WTC11 (cell line): ENCODE data around the gene TCF7L2. TPM values are rescaled to one million over a fixed set of nuclear protein-coding genes. Genes with fewer than 3 reads are reported as not detected.

Experiments used
- ATAC-seq: fragments of 200-7000 bp; cut with Tn5 transposase; 2 replicates; pipeline ENCODE4 v1.10.0; 2021; ENCODE audit warnings: mild to moderate bottlenecking, moderate library complexity
- CTCF ChIA-PET: fragments of 300-600 bp; sonication (Branson Sonifier 250); formaldehyde crosslinking; loops from one replicate; lab custom pipeline; 2021; ENCODE audit warnings: antibody characterized with exemption; lab: Charles Lee
- POLR2A ChIA-PET: fragments of 350-600 bp; sonication (Branson Sonifier 250); formaldehyde crosslinking; loops from one replicate; lab custom pipeline; 2021; ENCODE audit warnings: antibody characterized with exemption; lab: Charles Lee
- DNase-seq: peaks from one replicate; pipeline ENCODE4 v3.0.0; 2021; ENCODE audit warnings: low spot score
- H3K27ac Mint-ChIP-seq: 2 replicates; pipeline ENCODE4 v1.8.0; 2021; ENCODE audit warnings: mixed read lengths
- H3K27me3 Mint-ChIP-seq: 2 replicates; pipeline ENCODE4 v1.8.0; 2021; ENCODE audit warnings: low read depth, mild to moderate bottlenecking, moderate library complexity, mixed read lengths
- H3K36me3 Mint-ChIP-seq: 2 replicates; pipeline ENCODE4 v1.8.0; 2021; ENCODE audit warnings: mixed read lengths
- H3K4me1 Mint-ChIP-seq: 2 replicates; pipeline ENCODE4 v1.8.0; 2022; ENCODE audit warnings: mixed read lengths
- H3K4me3 Mint-ChIP-seq: 2 replicates; pipeline ENCODE4 v1.8.0; 2021; ENCODE audit warnings: mild to moderate bottlenecking, moderate library complexity, mixed read lengths
- H3K9me3 Mint-ChIP-seq: 2 replicates; pipeline ENCODE4 v1.8.0; 2021; ENCODE audit warnings: mixed read lengths
- CBFB ChIP-seq: sonication (generic); formaldehyde crosslinking; IDR thresholded peaks from 2 replicates; pipeline ENCODE4 v1.8.1; 2022; ENCODE audit warnings: mild to moderate bottlenecking, low read depth, missing genetic modification reagents
- CREM ChIP-seq: sonication (generic); formaldehyde crosslinking; IDR thresholded peaks from 2 replicates; pipeline ENCODE4 v1.8.1; 2022; ENCODE audit warnings: mild to moderate bottlenecking, missing genetic modification reagents, moderate library complexity
- FOXP1 ChIP-seq: sonication (generic); formaldehyde crosslinking; IDR thresholded peaks from 2 replicates; pipeline ENCODE4 v1.8.0; 2022; ENCODE audit warnings: missing genetic modification reagents, mild to moderate bottlenecking, moderate library complexity, borderline replicate concordance
- JUN ChIP-seq: sonication (generic); formaldehyde crosslinking; IDR thresholded peaks from 2 replicates; pipeline ENCODE4 v1.8.0; 2023; ENCODE audit warnings: mild to moderate bottlenecking, missing genetic modification reagents
- NFE2L1 ChIP-seq: sonication (generic); formaldehyde crosslinking; IDR thresholded peaks from 2 replicates; pipeline ENCODE4 v1.8.1; 2023; ENCODE audit warnings: missing genetic modification reagents
- RORB ChIP-seq: fragments of 250-450 bp; sonication (Bioruptor Pico); IDR thresholded peaks from 2 replicates; pipeline ENCODE4 v1.9.0; 2021; ENCODE audit warnings: mild to moderate bottlenecking
- ZNF232 ChIP-seq: sonication (generic); formaldehyde crosslinking; IDR thresholded peaks from 2 replicates; pipeline ENCODE4 v1.8.0; 2022; ENCODE audit warnings: mild to moderate bottlenecking, missing genetic modification reagents
- ZNF263 ChIP-seq: sonication (generic); formaldehyde crosslinking; IDR thresholded peaks from 2 replicates; pipeline ENCODE4 v1.8.1; 2022; ENCODE audit warnings: low read depth, mild to moderate bottlenecking, moderate library complexity, missing genetic modification reagents
- ZNF317 ChIP-seq: sonication (generic); formaldehyde crosslinking; IDR thresholded peaks from 2 replicates; pipeline ENCODE4 v1.8.1; 2023; ENCODE audit warnings: low read depth, mild to moderate bottlenecking, moderate library complexity, missing genetic modification reagents, borderline replicate concordance
- ZNF416 ChIP-seq: fragments of 250-450 bp; sonication (Bioruptor Pico); IDR thresholded peaks from 2 replicates; pipeline ENCODE4 v1.9.0; 2021; ENCODE audit warnings: mild to moderate bottlenecking, inconsistent platforms
- ZNF423 ChIP-seq: fragments of 250-450 bp; sonication (Bioruptor Pico); IDR thresholded peaks from 2 replicates; pipeline ENCODE4 v2.1.2; 2022; ENCODE audit warnings: mild to moderate bottlenecking, moderate library complexity
- total RNA-seq: library from RNA; stranded (reverse); gene quantifications from 3 replicates; pipeline ENCODE4 v1.2.3, GENCODE V29; 2021
- TF ChIP-seq, protein P1 (sequence below): fragments of 250-450 bp; sonication (Bioruptor Pico); IDR thresholded peaks from 2 replicates; pipeline ENCODE4 v1.8.0; 2021; ENCODE audit warnings: mild to moderate bottlenecking
- TF ChIP-seq, protein P2 (sequence below): sonication (generic); formaldehyde crosslinking; IDR thresholded peaks from 2 replicates; pipeline ENCODE4 v1.8.0; 2022; ENCODE audit warnings: missing genetic modification reagents
- TF ChIP-seq, protein P3 (sequence below): sonication (generic); formaldehyde crosslinking; IDR thresholded peaks from 2 replicates; pipeline ENCODE4 v1.8.0; 2023; ENCODE audit warnings: mild to moderate bottlenecking, missing genetic modification reagents
- TF ChIP-seq, protein P4 (sequence below): sonication (generic); formaldehyde crosslinking; IDR thresholded peaks from 2 replicates; pipeline ENCODE4 v1.8.1; 2023; ENCODE audit warnings: mild to moderate bottlenecking, missing genetic modification reagents, moderate library complexity

Gene TCF7L2
- total RNA-seq, 1 experiment from 2014 or later, result 44.5 TPM

DNA sequence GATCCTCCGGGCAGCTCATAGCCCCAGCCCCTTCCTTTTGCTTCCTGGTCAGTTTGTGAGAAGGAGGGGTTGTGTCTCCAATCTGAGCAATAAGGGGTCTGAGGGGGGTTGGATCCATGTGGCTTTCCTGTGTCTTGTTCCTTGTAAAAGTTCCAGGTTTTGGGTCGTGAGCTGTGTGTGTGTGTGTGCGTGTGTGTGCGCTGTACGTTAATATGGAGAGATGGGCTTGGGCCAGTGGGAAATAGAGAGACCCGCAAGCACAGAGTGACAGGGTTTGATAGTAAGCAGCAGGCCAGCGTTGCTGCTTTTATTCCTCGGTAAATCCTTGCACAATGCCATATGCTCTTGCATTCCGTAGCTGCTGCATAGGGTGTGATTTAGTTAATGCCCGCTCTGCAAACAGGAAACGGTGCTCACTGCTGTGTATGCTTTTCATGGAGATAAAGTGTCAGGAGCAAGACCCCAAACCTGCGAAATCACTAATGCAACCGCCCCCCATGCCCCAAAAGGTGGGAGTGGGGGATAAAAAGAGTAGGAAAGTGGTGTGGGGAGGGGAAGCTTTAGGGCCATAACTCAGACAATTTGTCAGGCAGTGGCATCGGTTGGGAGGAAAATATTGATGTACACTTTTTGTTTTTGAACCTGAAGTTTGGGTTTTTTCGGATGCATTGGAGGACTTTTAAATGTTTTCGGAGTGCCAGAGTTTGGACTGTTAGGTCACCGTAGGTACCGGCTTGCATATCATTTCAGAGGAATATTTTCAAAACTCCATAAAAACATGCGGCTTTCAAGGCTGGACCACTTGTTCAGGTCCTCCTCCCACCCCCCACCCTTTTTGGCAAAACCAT, 108.7 kb downstream of the TCF7L2 start:
- DNase-seq, result no peak
- H3K4me1 Mint-ChIP-seq, result peaks cover 32% of the 10 kb centered on the region
- no peaks in the 10 kb centered on the region for H3K9me3 Mint-ChIP-seq
- no peak overlapping the region for H3K4me3 Mint-ChIP-seq
- TF ChIP-seq RORB (no peak), NFE2L1 (CRISPR knock-in tag) (0 out of 2 replicates have a peak, but pooled peaks have one; percentile 10), ZNF416 (CRISPR knock-in tag) (no peak), CREM (no peak), ZNF232 (no peak), JUN (CRISPR knock-in tag) (no peak)
- TF ChIP-seq, protein P1, sequence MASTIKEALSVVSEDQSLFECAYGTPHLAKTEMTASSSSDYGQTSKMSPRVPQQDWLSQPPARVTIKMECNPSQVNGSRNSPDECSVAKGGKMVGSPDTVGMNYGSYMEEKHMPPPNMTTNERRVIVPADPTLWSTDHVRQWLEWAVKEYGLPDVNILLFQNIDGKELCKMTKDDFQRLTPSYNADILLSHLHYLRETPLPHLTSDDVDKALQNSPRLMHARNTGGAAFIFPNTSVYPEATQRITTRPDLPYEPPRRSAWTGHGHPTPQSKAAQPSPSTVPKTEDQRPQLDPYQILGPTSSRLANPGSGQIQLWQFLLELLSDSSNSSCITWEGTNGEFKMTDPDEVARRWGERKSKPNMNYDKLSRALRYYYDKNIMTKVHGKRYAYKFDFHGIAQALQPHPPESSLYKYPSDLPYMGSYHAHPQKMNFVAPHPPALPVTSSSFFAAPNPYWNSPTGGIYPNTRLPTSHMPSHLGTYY (CRISPR knock-in tag), result no peak
- TF ChIP-seq, protein P2, sequence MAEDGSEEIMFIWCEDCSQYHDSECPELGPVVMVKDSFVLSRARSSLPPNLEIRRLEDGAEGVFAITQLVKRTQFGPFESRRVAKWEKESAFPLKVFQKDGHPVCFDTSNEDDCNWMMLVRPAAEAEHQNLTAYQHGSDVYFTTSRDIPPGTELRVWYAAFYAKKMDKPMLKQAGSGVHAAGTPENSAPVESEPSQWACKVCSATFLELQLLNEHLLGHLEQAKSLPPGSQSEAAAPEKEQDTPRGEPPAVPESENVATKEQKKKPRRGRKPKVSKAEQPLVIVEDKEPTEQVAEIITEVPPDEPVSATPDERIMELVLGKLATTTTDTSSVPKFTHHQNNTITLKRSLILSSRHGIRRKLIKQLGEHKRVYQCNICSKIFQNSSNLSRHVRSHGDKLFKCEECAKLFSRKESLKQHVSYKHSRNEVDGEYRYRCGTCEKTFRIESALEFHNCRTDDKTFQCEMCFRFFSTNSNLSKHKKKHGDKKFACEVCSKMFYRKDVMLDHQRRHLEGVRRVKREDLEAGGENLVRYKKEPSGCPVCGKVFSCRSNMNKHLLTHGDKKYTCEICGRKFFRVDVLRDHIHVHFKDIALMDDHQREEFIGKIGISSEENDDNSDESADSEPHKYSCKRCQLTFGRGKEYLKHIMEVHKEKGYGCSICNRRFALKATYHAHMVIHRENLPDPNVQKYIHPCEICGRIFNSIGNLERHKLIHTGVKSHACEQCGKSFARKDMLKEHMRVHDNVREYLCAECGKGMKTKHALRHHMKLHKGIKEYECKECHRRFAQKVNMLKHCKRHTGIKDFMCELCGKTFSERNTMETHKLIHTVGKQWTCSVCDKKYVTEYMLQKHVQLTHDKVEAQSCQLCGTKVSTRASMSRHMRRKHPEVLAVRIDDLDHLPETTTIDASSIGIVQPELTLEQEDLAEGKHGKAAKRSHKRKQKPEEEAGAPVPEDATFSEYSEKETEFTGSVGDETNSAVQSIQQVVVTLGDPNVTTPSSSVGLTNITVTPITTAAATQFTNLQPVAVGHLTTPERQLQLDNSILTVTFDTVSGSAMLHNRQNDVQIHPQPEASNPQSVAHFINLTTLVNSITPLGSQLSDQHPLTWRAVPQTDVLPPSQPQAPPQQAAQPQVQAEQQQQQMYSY (CRISPR knock-in tag), result peak; percentile 74
- TF ChIP-seq, all 79 proteins: peak for 2
- 0 out of 2 replicates have a peak, but pooled peaks cover 3% of the 10 kb centered on the region for H3K36me3 Mint-ChIP-seq
- CTCF ChIA-PET, result no interaction called here
- no peaks in the 10 kb centered on the region for H3K27me3 Mint-ChIP-seq
- no peak overlapping the region for H3K27ac Mint-ChIP-seq
- peak; percentile 7; the same call in 1 of the 2 replicates for ATAC-seq
- POLR2A ChIA-PET, result no interaction called here

DNA sequence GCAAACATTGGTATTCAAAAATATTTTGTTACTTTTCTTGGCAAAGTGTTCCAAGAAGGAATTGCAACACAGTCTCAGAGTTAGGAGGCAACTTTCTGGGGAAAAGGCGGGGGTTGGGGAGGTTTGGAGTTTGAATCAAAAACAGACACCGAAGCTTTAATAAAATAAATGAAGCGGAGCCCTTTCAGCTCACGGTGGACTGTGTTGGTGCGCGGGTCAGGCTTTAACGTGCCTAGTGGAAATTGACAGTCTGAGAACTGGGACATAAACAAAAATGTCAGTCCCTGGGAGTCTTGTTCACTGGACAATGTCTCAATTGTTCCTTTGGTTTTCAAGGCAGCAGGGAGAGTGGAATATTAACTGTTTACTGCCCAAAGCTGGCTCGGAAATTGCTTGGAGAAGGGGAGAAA, 109.3 kb downstream of the TCF7L2 start:
- H3K27me3 Mint-ChIP-seq, result no peaks in the 10 kb centered on the region
- H3K27ac Mint-ChIP-seq, result no peak overlapping the region
- POLR2A ChIA-PET, result no interaction called here
- no peak for DNase-seq
- ATAC-seq, result no peak
- no peak overlapping the region for H3K4me3 Mint-ChIP-seq
- H3K9me3 Mint-ChIP-seq, result no peaks in the 10 kb centered on the region
- peaks cover 26% of the 10 kb centered on the region for H3K4me1 Mint-ChIP-seq
- TF ChIP-seq CREM (no peak), ZNF263 (CRISPR knock-in tag) (no peak), CBFB (CRISPR knock-in tag) (no peak), ZNF423 (no peak), ZNF317 (CRISPR knock-in tag) (no peak), FOXP1 (CRISPR knock-in tag) (no peak)
- TF ChIP-seq, protein P3, sequence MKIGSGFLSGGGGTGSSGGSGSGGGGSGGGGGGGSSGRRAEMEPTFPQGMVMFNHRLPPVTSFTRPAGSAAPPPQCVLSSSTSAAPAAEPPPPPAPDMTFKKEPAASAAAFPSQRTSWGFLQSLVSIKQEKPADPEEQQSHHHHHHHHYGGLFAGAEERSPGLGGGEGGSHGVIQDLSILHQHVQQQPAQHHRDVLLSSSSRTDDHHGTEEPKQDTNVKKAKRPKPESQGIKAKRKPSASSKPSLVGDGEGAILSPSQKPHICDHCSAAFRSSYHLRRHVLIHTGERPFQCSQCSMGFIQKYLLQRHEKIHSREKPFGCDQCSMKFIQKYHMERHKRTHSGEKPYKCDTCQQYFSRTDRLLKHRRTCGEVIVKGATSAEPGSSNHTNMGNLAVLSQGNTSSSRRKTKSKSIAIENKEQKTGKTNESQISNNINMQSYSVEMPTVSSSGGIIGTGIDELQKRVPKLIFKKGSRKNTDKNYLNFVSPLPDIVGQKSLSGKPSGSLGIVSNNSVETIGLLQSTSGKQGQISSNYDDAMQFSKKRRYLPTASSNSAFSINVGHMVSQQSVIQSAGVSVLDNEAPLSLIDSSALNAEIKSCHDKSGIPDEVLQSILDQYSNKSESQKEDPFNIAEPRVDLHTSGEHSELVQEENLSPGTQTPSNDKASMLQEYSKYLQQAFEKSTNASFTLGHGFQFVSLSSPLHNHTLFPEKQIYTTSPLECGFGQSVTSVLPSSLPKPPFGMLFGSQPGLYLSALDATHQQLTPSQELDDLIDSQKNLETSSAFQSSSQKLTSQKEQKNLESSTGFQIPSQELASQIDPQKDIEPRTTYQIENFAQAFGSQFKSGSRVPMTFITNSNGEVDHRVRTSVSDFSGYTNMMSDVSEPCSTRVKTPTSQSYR (CRISPR knock-in tag), result no peak
- TF ChIP-seq, protein P4, sequence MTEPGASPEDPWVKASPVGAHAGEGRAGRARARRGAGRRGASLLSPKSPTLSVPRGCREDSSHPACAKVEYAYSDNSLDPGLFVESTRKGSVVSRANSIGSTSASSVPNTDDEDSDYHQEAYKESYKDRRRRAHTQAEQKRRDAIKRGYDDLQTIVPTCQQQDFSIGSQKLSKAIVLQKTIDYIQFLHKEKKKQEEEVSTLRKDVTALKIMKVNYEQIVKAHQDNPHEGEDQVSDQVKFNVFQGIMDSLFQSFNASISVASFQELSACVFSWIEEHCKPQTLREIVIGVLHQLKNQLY, result no peak
- TF ChIP-seq, all 79 proteins: peak for 0
- CTCF ChIA-PET, result no interaction called here
- 0 out of 2 replicates have a peak, but pooled peaks cover 3% of the 10 kb centered on the region for H3K36me3 Mint-ChIP-seq
